Fibroblast of upper back skin (primary cell): ENCODE data around the gene FNDC5.

Source experiments
- DNase-seq: peaks from one replicate; pipeline ENCODE4 v3.0.0-alpha.2; 2013

Gene FNDC5

GRCh38 chr1:32897082-32898049 lies 26.7 kb upstream of the FNDC5 start:
- DNase-seq = no peak

GRCh38 chr1:32896451-32896850 lies 25.7 kb upstream of the FNDC5 start:
- DNase-seq = no peak

GRCh38 chr1:32895325-32896215 lies 24.9 kb upstream of the FNDC5 start:
- no peak for DNase-seq

- DNase-seq = no peak
These were observed 24.0 kb upstream of the FNDC5 start for GRCh38 chr1:32894681-32895080.

- no peak for DNase-seq
These were observed 23.4 kb upstream of the FNDC5 start for GRCh38 chr1:32894019-32894600.

- no peak for DNase-seq
These were observed 22.7 kb upstream of the FNDC5 start for GRCh38 chr1:32893198-32894018.

GRCh38 chr1:32892368-32893197 lies 21.9 kb upstream of the FNDC5 start:
- DNase-seq = peak; percentile 34

- no peak for DNase-seq
These were observed 20.9 kb upstream of the FNDC5 start for GRCh38 chr1:32891630-32892029.

- no peak for DNase-seq
These were observed 20.5 kb upstream of the FNDC5 start for GRCh38 chr1:32891241-32891570.

GRCh38 chr1:32890516-32891240 lies 20.0 kb upstream of the FNDC5 start:
- no peak for DNase-seq

GRCh38 chr1:32889731-32890278 lies 19.1 kb upstream of the FNDC5 start:
- no peak for DNase-seq

GRCh38 chr1:32888677-32889420 lies 18.1 kb upstream of the FNDC5 start:
- DNase-seq = no peak

- DNase-seq = no peak
These were observed 17.4 kb upstream of the FNDC5 start for GRCh38 chr1:32888134-32888533.

GRCh38 chr1:32887623-32888022 lies 16.9 kb upstream of the FNDC5 start:
- DNase-seq = no peak

GRCh38 chr1:32886828-32887414 lies 16.2 kb upstream of the FNDC5 start:
- no peak for DNase-seq

GRCh38 chr1:32886004-32886827 lies 15.5 kb upstream of the FNDC5 start, which contains the start of gene HPCA:
Gene HPCA, plus strand, starts transcription at chr1:32886491. Its CDS starts 2,408 bp downstream, at chr1:32888899.
- DNase-seq = peak; percentile 51

GRCh38 chr1:32885676-32886003 lies 14.9 kb upstream of the FNDC5 start:
- no peak for DNase-seq

- no peak for DNase-seq
These were observed 14.0 kb upstream of the FNDC5 start for GRCh38 chr1:32884726-32885125.

GRCh38 chr1:32884032-32884372 lies 13.3 kb upstream of the FNDC5 start:
- no peak for DNase-seq
